HG03521 (cell line): ENCODE results near the gene SFSWAP.
A peak's percentile ranks its signal among the peaks of the same experiment; 100 is the strongest.
"Not testable (repeated sequence)": the region's sequence is repeated elsewhere in the genome, so short reads cannot be mapped to it uniquely, and the experiment has no call there.

Experiments used
- ATAC-seq: cut with Tn5 transposase; IDR thresholded peaks from one replicate; pipeline ENCODE4 v1.9.1; 2021; ENCODE audit warnings: mild to moderate bottlenecking, moderate library complexity; ENCODE audit not compliant: unreplicated experiment

The SFSWAP gene

GRCh38 chr12:131755305-131756113, 44.6 kb downstream of the SFSWAP start:
- ATAC-seq: no peak

GRCh38 chr12:131756441-131756840, 45.6 kb downstream of the SFSWAP start:
- ATAC-seq: no peak

DNA sequence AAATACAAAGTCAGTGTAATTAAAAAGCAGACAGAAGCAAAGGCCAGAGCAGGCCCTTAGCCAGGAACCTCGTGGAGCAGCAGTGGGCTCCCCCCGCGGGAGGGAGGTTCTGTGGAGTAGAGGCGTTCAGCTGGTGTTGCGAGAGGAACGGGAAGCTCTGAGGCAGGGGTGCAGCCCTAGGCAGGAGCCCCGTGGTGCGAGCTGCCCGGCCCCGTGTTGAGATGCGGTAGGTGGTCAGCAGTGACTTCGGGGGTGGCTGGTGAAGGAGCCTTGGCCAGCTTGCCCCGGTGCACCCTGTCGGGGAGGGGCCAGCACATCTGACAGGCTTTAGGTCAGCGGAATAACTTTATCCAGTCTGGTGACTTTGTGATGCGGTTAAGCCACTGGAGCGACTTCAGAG, 46.2 kb downstream of the SFSWAP start:
- ATAC-seq: no peak

DNA sequence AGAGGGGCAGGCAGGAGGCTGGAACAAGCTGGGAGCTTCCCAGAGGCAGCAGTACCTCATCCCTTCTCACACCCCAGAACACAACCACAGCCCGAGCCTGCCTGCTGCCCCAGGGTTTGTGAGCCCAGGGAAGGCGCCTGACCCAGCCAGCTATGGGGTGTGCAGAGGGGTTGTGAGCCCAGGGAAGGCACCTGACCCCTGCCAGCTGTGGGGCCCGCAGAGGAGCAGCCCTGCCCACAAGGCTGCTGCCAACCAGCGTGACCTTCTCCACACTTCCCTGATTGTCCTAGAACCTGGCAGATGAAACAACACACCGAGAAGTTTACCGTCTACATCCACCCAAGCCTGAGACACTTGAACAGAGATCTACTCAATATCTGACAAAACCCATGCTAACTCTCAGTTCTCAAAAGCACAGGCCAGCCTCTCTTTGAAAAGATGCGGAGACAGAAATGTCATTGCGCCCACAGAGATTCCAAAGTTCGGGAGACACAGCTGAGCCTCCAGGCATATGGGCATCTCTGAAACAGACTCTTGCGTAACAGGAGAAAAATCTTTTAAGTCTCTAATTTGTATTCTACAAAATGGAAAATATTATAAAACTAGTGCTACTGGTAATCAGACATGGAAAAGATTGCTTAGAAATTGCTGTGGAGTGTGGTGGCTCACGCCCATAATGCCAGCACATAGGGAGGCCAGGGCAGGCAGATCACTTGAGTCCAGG, 47.3 kb downstream of the SFSWAP start:
- ATAC-seq: no peak

- no peak for ATAC-seq
Measured at GRCh38 chr12:131759176-131759575, 48.3 kb downstream of the SFSWAP start.

DNA sequence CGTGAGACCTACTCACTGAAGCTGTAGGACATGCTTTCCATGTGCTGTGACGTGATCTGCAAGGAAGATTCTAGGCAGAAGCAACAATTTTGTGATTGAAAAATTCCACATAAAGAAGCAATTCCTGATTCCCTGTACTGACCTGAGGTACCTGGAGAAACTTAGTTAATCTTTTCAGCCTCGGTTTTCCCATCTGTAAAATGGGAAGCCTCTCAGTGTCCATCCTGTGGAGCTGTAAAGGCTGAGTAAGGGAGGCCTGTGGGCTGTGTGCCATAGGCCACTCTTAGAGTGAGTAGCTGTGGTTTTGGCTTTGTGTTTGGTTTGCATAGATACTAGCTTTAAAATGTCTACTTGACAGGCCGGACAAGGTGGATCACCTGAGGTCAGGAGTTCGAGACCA, 50.7 kb downstream of the SFSWAP start:
- no peak for ATAC-seq

DNA sequence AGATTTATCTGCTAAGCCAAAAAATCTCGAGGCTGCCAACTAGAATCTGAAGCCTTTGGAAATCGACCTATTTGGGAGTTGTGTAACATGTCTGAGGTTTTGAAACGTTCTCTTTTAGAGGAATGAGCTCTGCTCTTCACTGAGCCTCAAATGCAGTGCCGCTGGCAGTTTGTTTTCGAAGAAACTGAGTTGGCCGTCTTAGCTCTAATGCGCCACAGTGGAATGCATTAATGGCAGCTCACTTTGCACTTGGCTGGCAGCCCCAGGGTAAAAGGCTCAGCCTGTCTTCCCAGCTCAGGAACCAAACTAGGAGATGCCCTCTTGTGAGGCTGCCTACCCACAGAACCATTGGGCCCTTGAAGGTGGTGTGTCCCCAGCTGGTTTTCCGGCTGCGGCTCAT, 53.8 kb downstream of the SFSWAP start:
- no peak for ATAC-seq

GRCh38 chr12:131765961-131766360, 55.1 kb downstream of the SFSWAP start:
- no peak for ATAC-seq

GRCh38 chr12:131766382-131767107, 55.7 kb downstream of the SFSWAP start:
- ATAC-seq: no peak

- no peak for ATAC-seq
Measured at GRCh38 chr12:131770120-131770519, 59.2 kb downstream of the SFSWAP start.

GRCh38 chr12:131771965-131772364, 61.1 kb downstream of the SFSWAP start:
- ATAC-seq: no peak

DNA sequence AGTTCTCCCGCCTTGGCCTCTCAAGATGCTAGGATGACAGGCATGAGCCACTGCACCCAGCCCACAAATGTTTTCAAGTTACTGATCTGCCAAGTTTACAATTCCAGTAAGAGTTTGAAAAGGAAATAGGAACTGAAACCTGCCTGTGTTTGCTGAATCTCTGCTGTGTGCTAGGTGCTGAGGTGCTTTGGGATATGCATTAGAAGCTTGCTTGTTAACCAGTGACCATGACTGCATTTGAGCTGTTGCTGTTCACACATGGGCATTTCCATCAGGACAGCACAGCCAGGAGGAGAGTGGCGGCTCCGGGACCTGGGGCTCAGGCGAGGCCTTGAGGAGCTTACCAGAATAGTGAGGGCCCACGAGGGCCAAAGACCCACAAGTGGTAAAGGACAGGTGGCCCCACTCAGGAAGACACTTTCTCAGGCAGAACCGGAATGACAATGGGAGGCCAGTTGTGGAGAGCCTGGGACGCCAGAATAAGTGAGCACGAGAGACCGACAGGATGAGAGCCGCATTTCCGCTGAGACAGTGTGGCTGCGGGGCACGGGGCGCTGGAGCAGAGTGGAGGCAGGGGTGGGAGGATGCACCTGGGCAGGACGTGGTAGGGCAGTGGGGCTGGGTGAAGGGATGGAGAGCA, 62.8 kb downstream of the SFSWAP start:
- peak; percentile 82 for ATAC-seq

DNA sequence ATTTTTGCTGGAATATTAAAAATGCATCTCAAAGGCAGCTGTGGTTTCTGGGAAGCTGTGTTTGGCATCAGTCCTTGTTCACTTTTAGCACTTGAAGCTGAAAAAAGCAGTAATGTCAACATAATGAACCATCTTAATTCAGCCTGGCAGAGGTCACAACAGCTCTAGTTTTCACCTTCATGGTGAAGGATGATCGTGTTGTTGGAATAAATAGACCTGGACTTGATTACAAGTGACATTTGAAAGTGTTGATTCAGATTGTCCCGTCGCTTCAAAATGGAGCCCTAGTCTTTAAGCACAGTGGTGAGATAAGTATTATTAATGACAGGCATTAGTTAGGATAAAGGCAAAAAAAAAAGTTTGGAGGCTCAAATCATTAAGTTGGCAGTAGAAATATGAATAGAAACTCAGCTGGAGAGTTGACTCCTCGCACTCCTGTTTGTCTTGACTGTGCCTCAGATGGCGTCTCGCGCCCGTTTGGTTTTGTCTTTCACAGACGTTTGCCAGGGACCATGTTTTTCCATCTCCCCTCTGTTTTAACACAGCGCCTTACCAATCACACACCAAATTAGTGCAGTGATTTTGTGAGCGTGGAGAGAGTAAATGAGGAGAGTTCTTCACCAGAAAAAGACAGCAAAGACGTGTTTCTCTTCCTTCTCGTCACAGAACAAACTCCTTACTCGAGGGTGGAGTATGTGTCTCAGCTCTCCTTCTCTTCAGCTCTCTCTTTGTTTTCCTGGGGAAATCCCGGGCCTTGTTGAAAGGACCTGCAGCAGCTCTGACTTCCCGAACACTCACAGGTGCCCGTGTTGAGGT, 63.9 kb downstream of the SFSWAP start:
- ATAC-seq: no peak

GRCh38 chr12:131775392-131776236, 64.7 kb downstream of the SFSWAP start:
- ATAC-seq: no peak

DNA sequence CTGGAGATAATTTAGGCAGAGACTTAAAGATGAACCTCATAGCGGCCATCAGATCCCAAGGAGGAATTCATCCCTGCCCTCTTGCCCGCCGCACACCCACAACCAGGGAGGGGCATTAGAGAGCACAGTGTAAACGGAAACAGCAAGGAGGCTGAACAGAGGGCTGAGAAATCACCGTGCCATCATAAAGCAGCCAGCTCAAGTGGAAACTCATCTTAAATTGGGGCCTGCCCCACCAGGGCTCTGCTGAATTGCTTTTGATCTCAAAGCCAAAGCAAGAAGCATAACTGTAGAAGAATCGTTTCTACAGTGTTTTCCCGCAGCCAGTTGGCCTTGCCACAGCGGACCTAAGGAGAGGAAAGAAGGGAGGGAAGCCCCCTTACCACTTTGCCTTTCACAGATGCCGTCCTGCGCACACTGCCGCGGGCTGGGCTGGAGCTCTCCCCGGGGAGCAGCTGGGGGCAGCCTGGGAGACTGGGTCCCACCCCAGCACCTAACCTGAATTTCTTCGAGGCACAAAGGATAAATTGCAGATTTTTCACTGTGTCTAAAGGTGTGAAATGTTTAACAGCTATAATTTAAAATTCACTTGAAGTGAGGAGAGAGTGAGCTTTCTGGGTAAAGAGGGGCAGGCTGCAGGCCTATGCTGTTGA, 65.5 kb downstream of the SFSWAP start:
- ATAC-seq: no peak

- not testable (repeated sequence) for ATAC-seq
Measured at GRCh38 chr12:131777269-131777668, 66.4 kb downstream of the SFSWAP start.

GRCh38 chr12:131779027-131779426, 68.1 kb downstream of the SFSWAP start:
- no peak for ATAC-seq

- no peak for ATAC-seq
Measured at GRCh38 chr12:131782061-131782460, 71.2 kb downstream of the SFSWAP start.
